GM18868 (cell line): ENCODE measurements around the gene LMNA.
"Not testable (repeated sequence)": the region's sequence is repeated elsewhere in the genome, so short reads cannot be mapped to it uniquely, and the experiment has no call there.

Source experiments
- ATAC-seq: cut with Tn5 transposase; IDR thresholded peaks from one replicate; pipeline ENCODE4 v1.9.1; 2021; ENCODE audit warnings: mild to moderate bottlenecking, moderate library complexity; ENCODE audit not compliant: unreplicated experiment

The LMNA gene

GRCh38 chr1:156103521-156103947 lies 11.0 kb upstream of the LMNA start:
- ATAC-seq = no peak

GRCh38 chr1:156104065-156104810 lies 10.3 kb upstream of the LMNA start:
- ATAC-seq = no peak

GRCh38 chr1:156104861-156105832 lies 9.4 kb upstream of the LMNA start:
- no peak for ATAC-seq

- ATAC-seq = no peak
Measured at GRCh38 chr1:156106624-156107488, 7.7 kb upstream of the LMNA start.

- ATAC-seq = no peak
Measured at GRCh38 chr1:156108057-156108456, 6.5 kb upstream of the LMNA start.

- ATAC-seq = no peak
Measured at GRCh38 chr1:156108664-156109241, 5.8 kb upstream of the LMNA start.

- ATAC-seq = no peak
Measured at GRCh38 chr1:156110252-156110651, 4.3 kb upstream of the LMNA start.

- ATAC-seq = no peak
Measured at GRCh38 chr1:156111355-156111962, 3.1 kb upstream of the LMNA start.

- ATAC-seq = no peak
Measured at GRCh38 chr1:156112276-156113137, 2.0 kb upstream of the LMNA start.

GRCh38 chr1:156113282-156113950 lies 1.1 kb upstream of the LMNA start:
- ATAC-seq = no peak

GRCh38 chr1:156114919-156115513 lies 505 bp downstream of the LMNA start:
- no peak for ATAC-seq

- ATAC-seq = no peak
Measured at GRCh38 chr1:156115514-156116374, 1.2 kb downstream of the LMNA start.

- not testable (repeated sequence) for ATAC-seq
Measured at GRCh38 chr1:156116731-156117130, 2.2 kb downstream of the LMNA start.

- no peak for ATAC-seq
Measured at GRCh38 chr1:156117414-156118176, 3.1 kb downstream of the LMNA start.

- ATAC-seq = no peak
Measured at GRCh38 chr1:156118177-156118868, 3.8 kb downstream of the LMNA start.
